Panc1 (cell line): ENCODE data around the gene ZCCHC14. TPM values are rescaled to one million over a fixed set of nuclear protein-coding genes. Genes with fewer than 3 reads are reported as not detected.

Experiments used
- ATAC-seq: fragments of 200-7000 bp; cut with Tn5 transposase; 2 replicates; pipeline ENCODE4 v1.9.1; 2020; ENCODE audit warnings: mild to moderate bottlenecking, moderate library complexity
- BruUV-seq: library from RNA; stranded (reverse); fragments of 400-500 nt; replicated peaks from 2 replicates; lab custom pipeline; 2021; lab: Mats Ljungman, UMichigan
- CTCF ChIA-PET: fragments of 300-600 bp; sonication (Branson Sonifier 250); formaldehyde crosslinking; loops from one replicate; lab custom pipeline; 2022; ENCODE audit warnings: antibody characterized with exemption; lab: Charles Lee
- POLR2A ChIA-PET: fragments of 300-600 bp; sonication (Branson Sonifier 250); formaldehyde crosslinking; loops from one replicate; lab custom pipeline; 2022; ENCODE audit warnings: antibody characterized with exemption; lab: Charles Lee
- DNase-seq: peaks from one replicate; pipeline ENCODE4 v3.0.0-alpha.2; 2010; ENCODE audit warnings: low read depth, low spot score
- H3K27ac ChIP-seq: 2 replicates; pipeline ENCODE4 v1.5.1; 2011; ENCODE audit warnings: mild to moderate bottlenecking, low read length, inconsistent platforms
- H3K27me3 ChIP-seq: fragments of 200-500 bp; sonication (Bioruptor generic); 2 replicates; pipeline ENCODE4 v1.6.0; 2014; ENCODE audit warnings: low read length, inconsistent platforms; ENCODE audit not compliant: control insufficient read depth, insufficient read depth
- H3K36me3 ChIP-seq: fragments of 200-500 bp; sonication (Bioruptor generic); 2 replicates; pipeline ENCODE4 v1.5.1; 2014; ENCODE audit warnings: inconsistent platforms, mild to moderate bottlenecking, low read length, moderate library complexity; ENCODE audit not compliant: control insufficient read depth, insufficient read depth
- H3K4me1 ChIP-seq: 2 replicates; pipeline ENCODE4 v1.5.1; 2011; ENCODE audit warnings: inconsistent platforms, mild to moderate bottlenecking, low read length, moderate library complexity; ENCODE audit not compliant: control insufficient read depth, insufficient read depth
- H3K4me3 ChIP-seq, 2 experiments: 2 replicates each; pipeline ENCODE4 v1.5.1; 2011 to 2012; ENCODE audit warnings: low read depth in 2 of 2, low read length in 2 of 2, mild to moderate bottlenecking in 2 of 2, inconsistent platforms in 1 of 2, moderate library complexity in 1 of 2
- H3K9me3 ChIP-seq: fragments of 200-500 bp; sonication (Bioruptor generic); 2 replicates; pipeline ENCODE4 v1.5.1; 2014; ENCODE audit warnings: low read depth, mild to moderate bottlenecking, inconsistent platforms, low read length, moderate library complexity; ENCODE audit not compliant: control insufficient read depth, insufficient read depth
- CTCF ChIP-seq: fragments of 450-650 bp; IDR thresholded peaks from 2 replicates; pipeline ENCODE4 v1.5.1; 2017; ENCODE audit warnings: mild to moderate bottlenecking
- POLR2AphosphoS5 ChIP-seq: IDR thresholded peaks from 2 replicates; pipeline ENCODE4 v1.6.1; 2012; ENCODE audit warnings: mild to moderate bottlenecking, low read depth, low read length, moderate library complexity
- REST ChIP-seq, 2 experiments: IDR thresholded peaks; 2 replicates each; pipeline ENCODE4 v1.6.1; 2011 to 2012; ENCODE audit warnings: low read depth in 2 of 2, control low read depth in 1 of 2, low read length in 1 of 2, mild to moderate bottlenecking in 1 of 2, moderate library complexity in 1 of 2; ENCODE audit not compliant: insufficient read depth in 1 of 2
- SIN3A ChIP-seq: IDR thresholded peaks from 2 replicates; pipeline ENCODE4 v1.6.1; 2012; ENCODE audit warnings: low read depth, mild to moderate bottlenecking, low read length, moderate library complexity, borderline replicate concordance; ENCODE audit not compliant: insufficient read depth
- TCF7L2 ChIP-seq: IDR thresholded peaks from 2 replicates; pipeline ENCODE4 v1.6.1; 2011; ENCODE audit warnings: mild to moderate bottlenecking, low read depth, low read length, inconsistent platforms
- in situ Hi-C: cut with HindIII; loops from 2 replicates; pipeline ENCODE4 v1.10.0; 2016; ENCODE audit warnings: low sequenced_read_pairs, low pct_unique_long_range_greater_than_20kb
- intact Hi-C: fragments of 100-400 bp; cut with micrococcal nuclease; formaldehyde crosslinking; loops from one replicate; pipeline ENCODE4 v1.10.0; 2022; ENCODE audit not compliant: unreplicated experiment
- total RNA-seq: library from RNA; stranded (reverse); gene quantifications from one replicate; pipeline ENCODE4 v1.2.1, GENCODE V29; 2021; ENCODE audit not compliant: unreplicated experiment

Gene ZCCHC14
- total RNA-seq, 1 experiment from 2014 or later: 35.0 TPM

- ChIA-PET POLR2A (interaction anchor here (0.5 kb wide), 1 partner anchor 13 kb away, joined by 5 read pairs; no protein-coding TSS in a partner anchor), CTCF (no interaction called here)
- no peak overlapping the region for H3K27ac ChIP-seq
- in situ Hi-C loops (no loop called here), intact Hi-C loops (no loop called here)
- ATAC-seq: no peak
- no peaks in the 10 kb centered on the region for H3K4me1 ChIP-seq
- H3K9me3 ChIP-seq: no peaks in the 10 kb centered on the region
- no peak for DNase-seq
- H3K4me3 ChIP-seq: no peak overlapping the region
- no peak for TF ChIP-seq REST (IDR thresholded peaks at IDR 0.05; ENCODE audit: insufficient read depth in 1 of 2, low read depth in 2 of 2, low read length in 1 of 2)
- no TSS peak for BruUV-seq
- no peaks in the 10 kb centered on the region for H3K27me3 ChIP-seq
- H3K36me3 ChIP-seq: peaks cover 4% of the 10 kb centered on the region; the same call in 1 of the 2 replicates
These were observed 79.8 kb downstream of the ZCCHC14 start for GRCh38 chr16:87412996-87413421.

- ChIA-PET CTCF (no interaction called here), POLR2A (interaction anchor here (0.5 kb wide), 1 partner anchor 12 kb away, joined by 5 read pairs; no protein-coding TSS in a partner anchor)
- in situ Hi-C loops (no loop called here), intact Hi-C loops (no loop called here)
- no peaks in the 10 kb centered on the region for H3K4me1 ChIP-seq
- no peak overlapping the region for H3K27ac ChIP-seq
- no peak for ATAC-seq
- H3K36me3 ChIP-seq: peaks cover 4% of the 10 kb centered on the region; the same call in 1 of the 2 replicates
- no peak for TF ChIP-seq CTCF
- no peak for TF ChIP-seq SIN3A
- TF ChIP-seq TCF7L2: no peak
- no peak for TF ChIP-seq POLR2AphosphoS5
- TF ChIP-seq REST (IDR thresholded peaks at IDR 0.05; ENCODE audit: insufficient read depth in 1 of 2, low read depth in 2 of 2, low read length in 1 of 2): no peak
- DNase-seq: no peak
- no peak overlapping the region for H3K4me3 ChIP-seq
- no peaks in the 10 kb centered on the region for H3K27me3 ChIP-seq
- BruUV-seq: no TSS peak
- no peaks in the 10 kb centered on the region for H3K9me3 ChIP-seq
These were observed 80.3 kb downstream of the ZCCHC14 start for GRCh38 chr16:87412371-87412995.
